Retinal pigment epithelial cell (primary cell): Measurements from ENCODE around the gene TTC19.

Source experiments
- DNase-seq: peaks from one replicate; pipeline ENCODE4 v3.0.0-alpha.2; 2010; ENCODE audit warnings: low read depth
- H3K4me3 ChIP-seq: 2 replicates; pipeline ENCODE4 v1.5.1; 2011; ENCODE audit warnings: mild to moderate bottlenecking, low read length, control low read depth, moderate library complexity
- CTCF ChIP-seq: conservative IDR thresholded peaks from 2 replicates; pipeline ENCODE4 v1.5.1; 2011; ENCODE audit warnings: low read depth, low read length, control low read depth, inconsistent platforms

TTC19 gene

GRCh38 chr17:15955793-15956541, 43.7 kb upstream of the TTC19 start:
- TF ChIP-seq CTCF: no peak
- no peak overlapping the region for H3K4me3 ChIP-seq
- no peak for DNase-seq

GRCh38 chr17:15957206-15957605, 42.4 kb upstream of the TTC19 start:
- no peak for TF ChIP-seq CTCF
- H3K4me3 ChIP-seq: no peak overlapping the region
- DNase-seq: no peak

GRCh38 chr17:15957608-15958307, 41.9 kb upstream of the TTC19 start:
- no peak for TF ChIP-seq CTCF
- no peak overlapping the region for H3K4me3 ChIP-seq
- DNase-seq: no peak

GRCh38 chr17:15958484-15958854, 41.2 kb upstream of the TTC19 start:
- no peak for DNase-seq
- no peak overlapping the region for H3K4me3 ChIP-seq
- TF ChIP-seq CTCF: no peak

GRCh38 chr17:15963670-15964110, 35.9 kb upstream of the TTC19 start:
- no peak for TF ChIP-seq CTCF
- DNase-seq: no peak
- no peak overlapping the region for H3K4me3 ChIP-seq

- no peak for TF ChIP-seq CTCF
- no peak overlapping the region for H3K4me3 ChIP-seq
- DNase-seq: no peak
These were observed 34.1 kb upstream of the TTC19 start for GRCh38 chr17:15965528-15965927.
